Fibroblast of villous mesenchyme (primary cell): ENCODE data around the gene CTU2. TPM values are rescaled to one million over a fixed set of nuclear protein-coding genes. Genes with fewer than 3 reads are reported as not detected.

Experiments used
- DNase-seq: peaks from one replicate; pipeline ENCODE4 v3.0.0-alpha.2; 2010; ENCODE audit warnings: low read depth
- H3K4me3 ChIP-seq: 2 replicates; pipeline ENCODE4 v1.5.1; 2011; ENCODE audit warnings: low read depth, mild to moderate bottlenecking, low read length
- total RNA-seq: library from RNA; depleted of rRNA; stranded (reverse); fragments of >200 nt; gene quantifications from 2 replicates; pipeline ENCODE4 v1.2.3, GENCODE V29; 2012
- TF ChIP-seq, protein P1 (sequence below): IDR thresholded peaks from 2 replicates; pipeline ENCODE4 v1.5.1; 2012; ENCODE audit warnings: low read depth, mild to moderate bottlenecking, low read length; ENCODE audit not compliant: insufficient read depth

Gene CTU2
- total RNA-seq, 1 donor, result 19.4 TPM

DNA sequence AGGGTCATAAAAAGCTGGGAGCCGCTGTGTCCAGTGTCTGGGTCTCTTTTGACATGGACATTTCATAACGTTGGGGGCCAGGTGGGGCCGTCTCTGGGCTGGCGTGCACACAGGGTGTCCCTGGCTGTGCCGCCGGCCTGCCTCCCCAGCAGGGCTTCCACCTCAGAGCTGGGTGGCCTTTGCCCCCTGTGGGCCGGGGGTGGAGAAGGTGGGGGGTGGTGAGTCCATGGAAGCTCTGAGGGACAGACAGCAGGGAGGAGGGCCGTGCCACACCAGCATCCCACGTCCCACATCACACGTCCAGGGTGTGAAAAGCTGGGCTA lies 19.1 kb upstream of the CTU2 start:
- TF ChIP-seq, protein P1, sequence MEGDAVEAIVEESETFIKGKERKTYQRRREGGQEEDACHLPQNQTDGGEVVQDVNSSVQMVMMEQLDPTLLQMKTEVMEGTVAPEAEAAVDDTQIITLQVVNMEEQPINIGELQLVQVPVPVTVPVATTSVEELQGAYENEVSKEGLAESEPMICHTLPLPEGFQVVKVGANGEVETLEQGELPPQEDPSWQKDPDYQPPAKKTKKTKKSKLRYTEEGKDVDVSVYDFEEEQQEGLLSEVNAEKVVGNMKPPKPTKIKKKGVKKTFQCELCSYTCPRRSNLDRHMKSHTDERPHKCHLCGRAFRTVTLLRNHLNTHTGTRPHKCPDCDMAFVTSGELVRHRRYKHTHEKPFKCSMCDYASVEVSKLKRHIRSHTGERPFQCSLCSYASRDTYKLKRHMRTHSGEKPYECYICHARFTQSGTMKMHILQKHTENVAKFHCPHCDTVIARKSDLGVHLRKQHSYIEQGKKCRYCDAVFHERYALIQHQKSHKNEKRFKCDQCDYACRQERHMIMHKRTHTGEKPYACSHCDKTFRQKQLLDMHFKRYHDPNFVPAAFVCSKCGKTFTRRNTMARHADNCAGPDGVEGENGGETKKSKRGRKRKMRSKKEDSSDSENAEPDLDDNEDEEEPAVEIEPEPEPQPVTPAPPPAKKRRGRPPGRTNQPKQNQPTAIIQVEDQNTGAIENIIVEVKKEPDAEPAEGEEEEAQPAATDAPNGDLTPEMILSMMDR, result no peak
- DNase-seq, result no peak
- no peak overlapping the region for H3K4me3 ChIP-seq

DNA sequence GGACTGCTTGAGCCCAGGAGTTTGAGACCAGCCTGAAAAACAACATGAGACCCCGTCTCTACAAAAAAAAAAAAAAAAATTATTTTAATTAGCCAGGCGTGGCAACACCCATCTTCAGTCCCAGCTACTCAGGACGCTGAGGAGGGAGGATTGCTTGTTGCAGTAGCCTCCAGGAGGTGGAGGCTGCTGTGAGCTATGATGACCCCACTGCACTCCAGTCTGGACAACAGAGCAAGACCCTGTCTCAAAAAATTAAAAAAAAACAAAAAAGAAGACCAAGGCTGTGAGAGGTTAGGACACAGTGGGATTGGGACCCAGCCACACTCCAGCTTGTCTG lies 18.7 kb upstream of the CTU2 start:
- no peak for DNase-seq
- TF ChIP-seq, protein P1, result no peak

DNA sequence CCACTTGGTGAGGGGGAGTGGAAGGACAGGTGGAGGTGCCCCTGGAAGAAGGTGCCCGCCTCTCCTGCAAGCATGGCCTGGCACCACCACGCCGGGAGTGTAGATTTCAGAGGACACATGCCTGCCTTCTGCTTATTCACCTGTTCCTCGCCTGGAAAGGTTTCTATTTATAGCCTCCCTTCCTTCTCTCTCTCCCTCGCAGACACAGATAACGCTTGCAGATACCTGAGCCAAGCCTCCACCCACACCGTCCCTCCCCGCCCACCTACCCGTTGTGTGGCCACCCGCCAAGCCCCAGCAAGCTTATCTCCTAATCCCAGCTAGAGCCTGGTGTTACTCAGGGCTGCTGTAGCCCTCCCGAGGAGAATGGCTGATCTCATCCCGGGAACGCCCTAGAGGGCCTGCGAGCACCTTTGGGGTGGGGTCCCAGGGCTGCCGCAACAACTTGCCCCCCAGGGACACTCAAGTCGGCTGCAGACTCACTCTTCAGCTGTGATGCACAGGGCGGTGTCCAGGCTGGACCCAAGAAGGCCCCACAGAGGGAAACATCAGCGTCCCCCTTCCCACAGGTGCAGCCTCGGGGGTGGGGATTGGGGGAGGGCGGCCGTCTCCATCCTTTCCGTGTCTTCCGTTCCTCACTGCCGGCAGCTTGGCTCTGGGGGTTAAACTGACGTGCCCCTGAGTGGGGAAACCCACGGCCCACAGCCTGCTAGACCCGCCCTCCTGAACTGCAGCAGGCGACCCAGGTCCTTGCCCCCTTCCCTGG lies 18.1 kb upstream of the CTU2 start:
- H3K4me3 ChIP-seq, result no peak overlapping the region
- TF ChIP-seq, protein P1, result no peak
- no peak for DNase-seq

More for the DNA sequence above, 18.7 kb upstream of the CTU2 start:
- no peak overlapping the region for H3K4me3 ChIP-seq

DNA sequence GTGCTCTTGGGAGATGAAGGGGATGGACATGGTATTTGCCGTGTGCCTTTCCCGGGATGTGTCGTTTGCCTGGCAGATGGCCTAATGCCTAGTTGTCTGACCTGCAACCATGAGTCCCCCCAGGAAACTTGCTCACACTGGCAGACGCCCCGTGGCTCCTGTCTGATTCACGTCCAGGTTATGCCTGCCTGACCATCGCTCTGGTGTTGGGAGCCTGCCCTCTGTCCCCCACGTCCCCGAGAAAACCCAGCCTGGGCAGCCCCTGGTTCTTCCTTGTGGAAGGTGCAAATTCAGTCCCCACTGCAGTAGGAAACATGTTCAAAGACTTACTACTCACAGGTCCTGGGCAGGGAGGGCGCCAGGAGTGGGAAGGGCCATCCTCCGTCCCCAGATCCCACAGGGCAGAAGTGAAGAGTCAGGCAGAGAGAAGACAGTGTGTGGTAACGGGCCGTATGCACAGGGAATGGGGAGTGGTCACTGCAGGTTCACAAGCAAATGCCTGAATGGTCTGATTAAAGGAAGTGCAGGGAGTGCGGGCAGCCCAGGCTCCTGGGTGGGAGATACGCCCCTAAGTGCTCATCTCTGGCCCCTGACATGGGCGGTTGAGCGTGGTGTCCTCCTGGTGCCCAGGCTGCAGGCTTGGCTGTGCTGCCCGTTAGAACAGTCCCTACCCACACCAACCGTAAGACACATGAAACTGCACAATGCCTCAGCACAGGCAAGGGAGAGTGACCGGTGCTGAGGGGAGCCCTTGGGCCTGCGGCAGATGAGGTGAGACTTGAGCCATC lies 15.8 kb upstream of the CTU2 start:
- DNase-seq, result no peak
- H3K4me3 ChIP-seq, result no peak overlapping the region
- TF ChIP-seq, protein P1, result no peak

DNA sequence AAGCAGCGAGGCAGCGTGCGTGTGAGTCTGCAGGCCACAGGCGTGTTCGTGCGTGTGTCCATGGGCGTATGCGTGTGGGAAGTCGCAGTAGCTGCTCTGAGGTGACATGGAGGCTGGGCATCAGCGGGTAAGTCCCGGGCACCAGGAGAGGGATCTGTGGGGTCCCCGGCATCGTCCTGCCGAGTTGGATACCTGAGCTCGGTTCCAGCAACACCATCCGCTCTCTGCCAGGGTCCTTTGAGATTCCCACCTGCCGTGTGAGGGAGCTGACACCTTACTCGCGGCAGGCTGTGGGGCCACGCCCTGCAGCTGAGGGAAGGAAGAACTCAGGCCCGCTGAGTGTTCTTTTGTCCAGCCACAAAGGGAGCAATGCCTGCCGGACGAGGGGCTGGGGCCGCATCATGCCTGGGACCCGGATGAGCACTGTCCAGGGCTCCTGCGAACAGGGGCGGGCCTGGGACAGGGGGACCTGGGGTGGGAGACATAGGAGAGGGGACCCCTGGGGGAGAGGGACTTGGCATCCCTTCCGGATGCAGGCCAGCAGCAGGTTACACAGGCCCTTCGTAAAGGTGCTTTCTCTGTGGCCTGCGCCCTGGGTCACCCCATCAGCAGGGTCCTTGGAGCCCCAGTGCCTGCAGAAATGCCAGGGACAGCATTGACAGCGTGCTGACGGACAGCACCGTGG lies 15.0 kb upstream of the CTU2 start:
- DNase-seq, result no peak
- no peak overlapping the region for H3K4me3 ChIP-seq
- TF ChIP-seq, protein P1, result no peak

DNA sequence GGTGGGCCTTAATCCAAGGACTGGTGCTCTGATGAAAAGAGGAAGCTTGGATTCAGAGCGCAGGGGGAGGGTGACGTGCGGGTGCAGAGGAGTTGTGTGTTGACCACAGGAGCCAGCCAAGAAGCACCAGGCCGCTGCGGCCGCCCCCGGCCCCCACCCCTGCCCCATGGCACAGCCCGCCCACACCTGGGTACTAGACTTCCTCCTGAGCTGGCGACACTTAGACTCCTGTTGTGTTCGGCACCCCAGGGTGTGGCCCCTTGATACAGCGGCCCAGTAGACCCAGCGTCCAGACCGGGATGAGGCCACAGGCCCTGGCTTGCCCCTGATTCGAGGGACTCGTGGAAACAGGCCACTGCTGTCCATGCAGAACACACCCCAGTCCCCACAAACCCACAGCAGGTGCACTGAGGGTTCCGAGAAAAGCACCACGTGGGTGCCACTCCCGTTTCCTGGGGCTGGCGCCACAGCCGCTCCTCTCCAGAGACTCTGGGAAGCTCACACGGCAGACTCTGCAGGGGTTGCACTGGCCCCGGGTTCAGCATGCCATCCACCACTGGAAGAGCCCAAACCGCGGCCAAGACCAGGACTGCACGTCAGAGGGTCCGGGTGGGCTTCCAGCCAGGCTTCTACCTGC lies 14.3 kb upstream of the CTU2 start:
- H3K4me3 ChIP-seq, result no peak overlapping the region
- DNase-seq, result no peak
- TF ChIP-seq, protein P1, result no peak
